ENCODE results near the gene SCPEP1.

SCPEP1 gene

DNA sequence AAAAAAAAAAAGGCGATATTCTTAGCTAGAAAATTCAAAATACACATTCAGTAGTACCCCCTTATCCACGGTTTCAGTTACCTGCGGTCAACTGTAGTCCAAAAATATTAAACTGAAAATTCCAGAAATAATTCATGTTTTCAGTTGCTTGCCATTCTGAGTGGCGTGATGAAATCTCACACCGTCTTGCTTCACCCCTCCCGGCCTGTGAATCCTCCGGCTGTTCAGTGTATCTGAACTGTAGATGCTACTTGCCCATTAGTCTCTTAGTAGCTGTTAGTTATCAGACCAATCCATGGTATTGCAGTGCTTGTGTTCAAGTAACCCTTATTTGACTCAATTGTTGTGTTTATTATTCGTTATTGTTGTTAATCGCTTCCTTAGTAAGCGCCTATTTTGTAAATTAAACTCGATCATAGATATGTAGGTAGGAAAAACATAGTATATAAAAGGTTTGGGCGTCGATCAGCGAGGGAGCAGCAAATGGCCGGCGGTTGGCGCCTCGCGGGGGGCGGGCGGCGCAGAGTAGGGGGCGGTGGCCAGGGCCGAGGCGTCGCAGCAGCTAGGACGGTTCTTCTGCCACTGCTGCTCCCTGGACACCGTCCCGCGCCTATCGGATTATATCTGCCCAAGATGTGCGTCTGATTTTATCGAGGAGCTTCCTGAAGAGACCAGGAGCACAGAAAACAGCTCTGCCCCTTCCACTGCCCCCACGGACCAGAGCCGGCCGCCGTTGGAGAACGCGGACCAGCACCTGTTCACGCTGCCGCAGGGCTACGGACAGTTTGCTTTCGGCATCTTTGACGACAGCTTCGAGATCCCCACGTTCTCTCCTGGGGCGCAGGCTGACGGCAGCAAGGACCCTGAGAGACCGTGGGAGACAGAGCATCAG, 67.3 kb downstream of the SCPEP1 start:
- DNase-seq: no peak

DNA sequence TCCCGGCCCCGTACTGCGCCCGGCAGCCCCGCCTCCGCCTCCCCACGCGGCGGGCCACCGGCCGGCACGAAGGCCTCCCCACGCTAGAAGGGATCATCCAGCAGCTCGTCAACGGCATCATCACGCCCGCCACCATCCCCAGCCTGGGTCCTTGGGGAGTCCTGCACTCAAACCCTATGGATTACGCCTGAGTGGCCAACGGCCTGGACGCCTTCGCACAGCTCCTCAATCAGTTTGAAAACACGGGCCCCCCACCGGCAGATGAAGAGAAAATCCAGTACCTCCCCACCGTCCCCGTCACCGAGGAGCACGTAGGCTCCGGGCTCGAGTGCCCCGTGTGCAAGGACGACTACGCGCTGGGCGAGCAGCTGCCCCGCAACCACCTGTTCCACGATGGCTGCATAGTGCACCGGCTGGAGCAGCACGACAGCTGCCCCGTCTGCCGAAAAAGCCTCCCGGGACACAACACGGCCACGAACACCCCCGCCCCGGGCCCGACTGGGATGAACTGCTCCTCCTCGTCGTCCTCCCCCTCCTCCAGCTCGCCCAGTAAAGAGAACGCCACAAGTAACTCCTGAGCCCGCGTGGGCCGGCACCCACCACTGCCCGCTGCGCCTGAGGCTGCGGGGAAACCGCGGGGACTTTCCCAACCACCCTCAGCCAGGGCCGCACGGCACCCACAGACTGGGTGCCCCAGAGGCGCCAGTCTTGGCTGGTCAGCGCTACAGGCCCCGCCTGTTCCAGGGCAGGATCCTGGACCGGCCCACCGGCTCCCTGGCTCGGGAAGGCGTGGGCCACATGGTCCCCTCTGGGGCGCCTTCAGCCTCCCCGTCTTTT, 68.2 kb downstream of the SCPEP1 start:
- DNase-seq: peak; percentile 33

DNA sequence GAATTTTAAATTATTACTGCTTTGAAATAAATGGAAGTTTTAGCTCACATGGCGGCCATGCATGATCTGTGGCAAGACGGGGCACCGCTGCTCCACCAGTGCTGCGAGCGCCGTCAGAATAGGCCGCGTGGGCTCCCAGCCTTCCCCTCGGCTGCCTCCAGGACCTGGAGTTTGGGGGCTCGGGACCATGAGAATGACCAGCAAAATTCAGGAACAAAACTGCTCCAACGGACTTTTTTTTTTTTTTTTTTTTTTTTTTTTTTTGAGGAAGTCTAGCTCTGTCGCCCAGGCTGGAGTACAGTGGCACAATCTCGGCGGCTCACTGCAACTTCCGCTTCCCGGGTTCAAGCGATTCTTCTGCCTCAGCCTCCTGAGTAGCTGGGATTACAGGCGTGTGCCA, 68.8 kb downstream of the SCPEP1 start:
- DNase-seq: peak; percentile 3

DNA sequence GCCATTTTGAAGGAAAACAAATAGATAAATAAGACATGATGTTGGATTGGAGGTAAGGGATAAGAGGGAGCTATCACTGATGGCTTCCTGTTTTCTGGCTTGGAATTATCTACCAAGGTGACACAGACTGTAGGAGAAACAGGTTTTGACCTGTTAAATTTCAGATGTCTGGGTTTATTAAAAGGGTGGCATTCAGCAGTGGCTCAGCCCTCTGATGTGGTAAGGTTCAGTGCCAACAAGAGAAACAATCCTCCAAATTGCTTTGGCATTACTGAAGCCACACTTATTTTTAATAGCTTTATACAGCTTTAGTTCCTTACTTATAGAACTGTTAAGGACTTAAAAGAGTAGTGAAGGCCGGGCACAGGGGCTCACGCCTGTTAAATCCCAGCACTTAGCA, 70.2 kb downstream of the SCPEP1 start:
- DNase-seq: no peak

DNA sequence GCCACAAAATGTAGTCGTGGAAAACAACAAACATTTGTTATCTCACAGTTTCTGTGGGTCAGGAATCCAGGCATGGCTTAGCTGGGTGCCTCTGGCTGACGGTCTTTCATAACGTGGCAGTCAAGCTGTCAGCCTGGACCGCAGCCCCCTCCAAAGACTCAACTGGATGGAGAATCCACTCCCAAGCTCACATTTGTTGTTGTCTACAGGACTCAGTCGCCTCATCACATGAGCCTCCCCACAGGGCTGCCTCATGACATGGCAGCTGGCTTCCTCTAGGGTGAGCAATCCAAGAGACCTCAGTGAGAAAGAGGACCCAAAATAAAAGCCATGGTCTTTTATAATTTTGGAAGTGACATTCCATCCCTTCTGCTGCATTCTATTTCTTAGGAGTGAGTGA, 72.4 kb downstream of the SCPEP1 start:
- DNase-seq: no peak

DNA sequence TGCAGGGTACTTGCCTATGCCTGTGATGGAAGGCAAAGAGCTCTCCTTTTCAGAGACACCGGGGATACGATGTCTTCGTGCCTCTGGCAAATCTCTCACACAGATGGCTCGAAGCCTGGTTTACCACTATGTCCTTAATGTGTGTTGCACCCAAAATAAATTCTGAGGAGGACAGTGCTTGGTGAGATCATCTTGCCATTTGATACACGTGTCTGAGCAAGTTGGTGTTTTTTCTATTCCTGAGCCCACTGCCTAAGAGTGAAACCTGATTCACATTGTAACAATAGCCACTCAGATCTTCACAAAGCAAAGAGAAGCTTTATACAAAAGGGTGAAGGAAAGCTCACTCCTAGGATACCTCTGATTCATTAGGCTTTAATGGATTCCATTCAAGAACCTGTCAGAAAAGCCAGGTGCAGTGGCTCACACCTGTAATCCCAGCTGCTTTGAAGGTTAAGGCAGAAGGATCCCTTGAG, 74.0 kb downstream of the SCPEP1 start:
- no peak for DNase-seq
